GM19351 (cell line): ENCODE results near the gene CYTH2.

Experiments
- ATAC-seq: cut with Tn5 transposase; IDR thresholded peaks from one replicate; pipeline ENCODE4 v1.9.1; 2021; ENCODE audit warnings: mild to moderate bottlenecking, moderate library complexity; ENCODE audit not compliant: unreplicated experiment

The CYTH2 gene

DNA sequence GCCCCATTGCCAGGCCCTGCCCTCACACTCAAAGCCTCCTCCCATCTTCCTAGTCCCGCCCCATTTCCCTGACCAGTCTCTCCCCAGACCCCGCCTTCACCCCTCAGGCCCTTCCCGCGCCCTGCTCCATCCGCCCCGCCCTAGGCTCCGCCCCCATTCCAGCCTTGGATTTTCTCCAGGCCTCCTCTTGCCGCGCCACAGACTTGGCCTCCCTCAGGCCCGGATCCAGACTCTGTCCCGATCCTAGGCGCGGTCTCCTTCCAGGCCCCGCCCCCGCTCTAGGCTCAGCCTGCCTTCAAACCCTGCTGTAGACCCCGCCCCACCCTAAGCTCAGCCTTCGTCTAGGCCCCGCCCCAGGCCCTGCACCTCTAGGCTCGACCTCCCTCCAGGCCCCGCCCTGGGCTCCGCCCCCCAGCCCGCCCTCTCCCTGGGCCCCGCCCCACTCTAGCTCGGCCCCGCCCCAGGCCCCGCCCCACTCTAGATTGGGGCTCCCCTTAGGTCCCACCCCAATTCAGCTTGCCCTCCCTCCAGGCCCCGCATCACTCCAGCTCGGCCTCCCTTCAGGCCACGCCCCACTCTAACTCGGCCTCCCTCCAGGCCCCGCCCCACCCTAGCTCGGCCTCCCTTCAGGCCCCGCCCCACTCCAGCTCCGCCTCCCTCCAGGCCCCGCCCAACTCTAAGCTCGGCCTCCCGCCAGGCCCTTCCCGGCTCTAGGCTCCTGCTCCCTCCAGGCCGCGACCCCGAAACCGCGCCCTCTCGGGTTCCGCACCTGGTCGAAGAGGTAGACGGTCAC, 24.0 kb downstream of the CYTH2 start:
- peak; percentile 71 for ATAC-seq

DNA sequence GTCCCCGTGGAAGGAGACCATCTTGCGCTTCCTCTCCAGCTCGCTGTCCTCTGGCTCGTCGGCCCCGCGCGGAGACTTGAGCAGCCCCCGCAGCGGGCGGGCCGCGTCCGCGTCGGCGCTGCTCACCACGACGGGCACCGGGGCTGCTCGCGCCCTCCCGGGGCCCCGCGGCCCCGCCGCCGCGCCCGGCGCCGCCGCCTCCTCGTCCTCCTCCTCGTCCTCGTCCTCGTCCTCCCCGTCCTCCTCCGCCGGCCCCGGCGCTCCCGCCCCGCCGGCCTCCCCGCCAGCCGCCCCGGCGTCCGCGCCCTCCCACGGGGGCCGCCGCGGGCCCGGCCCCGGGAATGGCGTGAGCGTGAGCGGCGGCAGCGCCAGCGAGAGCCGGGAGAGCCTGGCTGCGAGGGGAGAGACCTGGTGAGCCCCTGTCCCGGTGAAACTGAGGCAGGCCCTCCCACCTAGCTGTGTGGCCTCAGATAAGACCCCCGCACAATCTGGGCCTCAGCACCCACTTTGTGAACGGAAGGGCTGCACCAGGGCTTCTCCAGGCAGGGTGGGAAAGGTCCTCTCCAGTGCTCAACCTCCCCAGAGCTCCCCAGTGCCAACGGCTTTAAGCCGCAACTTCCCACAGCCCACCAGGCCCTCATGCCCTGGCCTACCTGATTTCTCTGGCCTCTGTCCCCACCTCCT, 24.7 kb downstream of the CYTH2 start:
- ATAC-seq = no peak

DNA sequence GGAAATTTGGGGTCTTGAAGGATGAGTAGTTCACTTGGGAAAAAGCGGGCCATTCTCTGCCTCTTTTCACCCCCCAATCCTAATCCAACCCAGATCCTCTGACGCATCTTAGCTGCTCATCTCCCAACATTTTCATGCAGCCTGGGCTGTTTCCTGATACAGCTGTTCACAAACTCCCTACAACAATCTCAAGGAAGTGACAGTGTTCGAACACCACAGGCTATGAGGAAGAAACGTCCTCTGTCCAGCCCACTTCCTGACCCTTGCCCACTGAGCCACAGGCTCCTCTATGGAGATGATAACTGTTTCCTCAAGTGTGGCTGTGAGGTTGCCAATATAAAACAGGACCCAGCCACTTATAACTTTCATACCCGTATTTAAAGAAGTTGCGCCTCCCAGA, 26.2 kb downstream of the CYTH2 start:
- no peak for ATAC-seq

DNA sequence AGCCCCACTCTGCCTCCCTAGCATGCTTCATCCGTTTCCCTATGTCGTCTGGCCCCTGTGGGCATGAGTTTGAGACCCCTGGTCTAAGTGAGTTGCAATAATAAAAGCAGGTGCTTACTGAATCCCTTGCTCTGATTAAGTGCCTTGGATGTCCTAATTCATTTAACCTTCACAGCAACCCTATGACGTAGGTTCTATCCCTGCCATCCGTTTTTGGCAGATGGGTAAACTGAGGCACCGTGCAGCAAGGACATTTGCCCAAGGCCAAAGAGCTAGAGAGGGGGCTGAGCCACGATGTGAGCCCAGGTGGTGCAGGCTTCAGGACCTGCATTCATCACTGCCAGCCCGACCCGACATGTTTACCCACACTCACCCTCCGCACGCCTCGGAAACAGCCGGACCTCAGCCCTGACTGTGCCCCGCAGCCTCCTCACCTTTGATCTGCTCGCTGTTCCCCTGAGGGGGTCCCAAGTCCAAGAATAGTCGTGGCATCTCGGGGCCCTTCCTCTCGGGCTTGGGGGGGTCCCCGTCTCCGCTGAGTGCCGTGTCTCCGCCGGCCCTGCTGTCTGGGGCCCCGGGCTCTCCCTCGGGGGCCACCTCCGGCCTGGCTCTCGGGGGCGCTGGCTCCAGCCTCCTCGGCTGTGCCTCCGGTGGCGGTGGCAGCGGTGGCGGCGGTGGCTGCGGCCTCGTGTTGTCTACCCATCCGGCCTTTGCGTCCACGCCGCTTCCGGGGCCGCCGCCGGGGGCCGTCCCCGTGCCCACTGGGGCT, 28.0 kb downstream of the CYTH2 start:
- no peak for ATAC-seq

DNA sequence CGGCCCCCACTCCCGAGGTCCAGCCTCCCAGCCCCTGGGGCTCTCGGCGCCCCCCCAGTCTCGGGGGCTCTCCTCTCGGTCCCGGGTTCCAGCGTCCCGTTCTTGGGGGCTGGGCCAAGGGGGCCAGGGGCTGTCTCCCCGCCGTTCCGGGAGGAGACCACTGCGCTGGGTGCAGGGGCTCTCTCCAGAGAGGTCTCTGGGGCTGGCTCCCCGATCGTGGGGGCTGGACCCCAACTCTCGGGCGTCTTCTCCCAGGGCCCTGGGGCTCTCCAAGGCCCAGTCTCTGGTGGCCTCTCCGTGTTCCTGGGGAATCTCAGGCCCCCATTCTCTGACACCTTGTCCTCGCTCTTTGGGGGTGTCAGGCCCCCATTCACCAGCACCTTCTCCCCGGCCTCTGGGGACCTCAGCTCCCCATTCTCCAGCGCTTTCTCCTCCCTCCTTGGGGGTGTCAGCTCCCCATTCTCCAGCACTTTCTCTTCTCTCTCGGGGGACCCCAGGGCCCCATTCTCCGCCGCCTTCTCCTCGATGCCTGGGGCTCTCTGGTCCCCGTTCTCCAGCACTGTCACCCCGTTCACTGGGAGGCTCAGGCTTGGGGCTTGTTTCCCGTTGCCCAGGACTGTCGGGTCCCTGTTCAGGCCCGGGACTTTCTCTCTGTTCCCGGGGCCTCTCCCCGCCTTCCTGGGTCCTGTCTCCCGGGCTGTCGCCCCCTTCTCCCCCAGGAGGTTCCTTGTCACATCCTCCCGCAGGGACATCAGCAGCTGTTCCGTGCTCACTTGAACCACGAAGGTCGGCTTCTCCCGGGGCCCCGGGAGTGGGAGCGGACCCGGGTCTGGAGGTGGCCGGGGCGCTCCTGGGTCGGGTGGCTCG, 28.8 kb downstream of the CYTH2 start:
- ATAC-seq = no peak

DNA sequence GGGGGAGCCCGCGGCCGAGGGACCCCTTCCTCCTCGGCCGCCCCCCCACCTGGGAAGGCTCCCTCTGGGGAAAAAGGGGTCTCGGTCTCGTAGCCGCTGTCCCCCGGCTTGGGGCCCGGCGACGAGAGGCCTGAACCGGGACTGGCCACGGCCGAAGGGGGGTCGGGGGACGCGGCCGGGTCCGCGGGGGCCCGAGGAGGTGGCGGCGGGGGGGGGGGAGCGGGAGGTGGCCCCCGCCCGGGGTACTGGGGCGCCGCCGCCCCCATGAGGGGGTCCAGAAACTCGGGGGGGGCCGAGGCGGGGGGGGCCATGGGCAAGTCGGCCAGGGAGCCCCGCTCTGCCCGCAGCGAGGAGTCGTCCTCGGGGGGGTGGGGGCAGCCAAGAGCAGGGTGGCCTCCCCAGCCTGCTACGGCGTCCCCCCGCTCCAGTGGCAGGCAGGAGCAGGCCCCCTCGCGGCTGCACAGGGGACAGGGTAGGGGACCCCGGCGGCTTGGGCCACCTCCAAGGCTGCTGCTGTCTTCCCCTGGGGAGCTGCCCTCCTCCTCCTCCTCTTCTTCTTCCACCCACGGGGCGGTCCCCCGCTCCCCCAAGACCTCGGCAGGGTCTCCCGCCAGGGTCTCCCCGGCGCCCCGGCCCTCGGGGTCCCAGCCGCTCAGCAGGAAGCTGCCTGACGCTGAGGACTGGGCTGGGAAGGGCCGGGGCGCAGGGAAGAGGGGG, 29.6 kb downstream of the CYTH2 start:
- ATAC-seq = no peak

DNA sequence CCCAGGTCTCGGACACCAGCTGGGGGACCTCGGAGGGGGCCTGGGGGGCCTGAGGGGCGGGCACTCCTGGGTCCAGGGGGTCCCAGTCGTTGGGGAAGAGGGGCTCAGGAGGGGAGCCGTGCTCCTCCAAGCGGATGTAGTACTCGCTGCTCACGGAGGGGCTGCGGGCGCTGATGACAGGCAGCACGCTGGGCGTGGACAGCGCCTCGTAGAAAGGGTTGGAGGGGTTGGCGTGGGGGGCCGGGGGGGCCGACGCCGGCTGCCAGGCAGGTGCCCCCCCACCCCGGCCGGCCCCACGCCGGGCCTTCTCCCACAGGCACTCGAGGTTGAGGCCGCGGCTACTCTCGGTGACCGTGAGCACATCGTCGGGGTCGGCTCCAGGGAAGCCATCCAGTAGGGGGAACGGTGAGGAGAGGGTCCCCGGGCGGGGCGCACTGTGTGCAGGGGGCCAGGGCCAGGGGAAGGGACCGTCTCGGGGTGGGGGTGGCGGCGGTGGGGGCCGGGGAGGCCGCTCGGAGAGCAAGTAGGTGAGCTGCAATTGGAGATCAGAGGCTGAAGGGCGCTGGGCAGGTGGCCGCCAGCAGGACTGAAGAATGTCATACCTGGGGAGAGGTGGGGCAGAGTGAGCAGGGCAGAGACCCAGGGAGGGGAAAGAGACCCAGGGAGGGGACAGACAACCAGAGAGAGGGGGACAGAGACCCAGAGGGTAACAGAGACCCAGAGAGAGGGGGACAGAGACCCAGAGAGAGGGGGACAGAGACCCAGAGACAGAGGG, 30.3 kb downstream of the CYTH2 start:
- ATAC-seq = no peak

DNA sequence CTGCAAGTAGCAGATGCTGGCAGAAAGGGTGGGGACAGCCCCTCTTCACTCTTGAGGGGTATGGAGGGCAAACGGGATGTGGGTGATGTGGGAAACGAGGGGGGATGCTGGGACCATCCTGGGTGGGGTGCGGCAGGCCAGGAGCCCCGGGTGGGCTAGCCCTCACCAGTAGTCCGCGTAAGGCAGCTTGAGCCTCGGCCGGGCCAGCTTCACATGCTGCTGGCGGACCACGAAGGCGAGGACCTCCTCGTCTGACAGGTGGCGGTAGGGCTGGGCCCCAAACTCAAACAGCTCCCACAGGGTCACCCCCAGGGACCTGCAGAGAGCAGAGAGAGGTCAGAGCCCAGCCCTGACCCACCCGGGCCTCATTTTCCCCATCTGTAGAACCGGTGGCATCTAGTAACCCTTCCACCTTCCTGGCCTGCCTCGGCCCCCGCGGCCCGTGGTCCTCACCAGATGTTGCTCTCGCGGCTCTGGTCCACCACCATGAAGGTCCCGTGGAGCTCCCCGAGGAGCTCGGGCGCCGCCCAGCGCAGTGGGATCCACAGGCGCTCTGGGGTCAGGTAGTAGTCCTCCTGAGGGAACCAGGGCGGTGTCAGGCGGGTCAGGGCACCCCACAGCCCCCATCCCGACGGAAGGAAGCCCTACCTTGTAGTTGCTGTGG, 31.8 kb downstream of the CYTH2 start:
- no peak for ATAC-seq

DNA sequence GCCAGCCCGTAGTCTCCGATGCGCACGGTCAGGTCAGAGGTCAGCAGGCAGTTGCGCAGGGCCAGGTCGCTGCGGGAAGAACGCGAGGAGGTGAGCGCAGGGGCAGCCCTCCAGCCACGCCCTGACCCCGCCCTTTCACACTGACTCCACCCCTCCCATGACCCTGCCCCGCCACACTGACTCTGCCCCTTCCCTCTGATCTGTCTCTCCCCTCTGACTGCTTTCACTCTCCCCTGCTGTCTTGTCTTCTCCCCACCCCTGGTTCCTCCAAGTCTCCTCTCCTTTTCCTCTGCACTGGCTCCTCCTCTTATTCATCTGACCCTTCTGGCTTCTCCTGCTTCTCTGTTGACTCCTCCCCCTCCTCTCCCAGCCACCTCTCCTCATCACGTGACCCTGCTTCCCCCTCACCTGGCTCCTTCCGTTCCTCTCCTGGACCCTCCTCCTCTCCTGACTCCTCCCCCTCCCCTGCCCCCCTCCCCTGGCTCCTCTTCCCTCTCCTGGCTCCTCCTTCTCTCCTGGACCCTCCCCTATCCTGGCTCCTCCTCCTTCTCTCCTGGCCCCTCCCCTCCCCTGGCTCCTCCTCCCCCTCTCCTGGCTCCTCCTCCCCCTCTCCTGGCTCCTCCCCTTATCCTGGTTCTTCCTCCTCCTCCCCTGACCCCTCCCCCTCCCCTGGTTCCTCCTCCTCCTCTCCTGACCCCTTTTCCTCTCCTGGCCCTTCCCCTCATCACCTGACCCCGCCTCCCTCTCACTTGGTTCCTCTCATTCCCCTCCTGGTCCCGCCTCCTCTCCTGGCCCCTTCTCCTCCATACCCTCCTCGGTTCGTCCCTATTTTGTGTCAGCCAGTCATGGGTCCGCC, 32.6 kb downstream of the CYTH2 start:
- no peak for ATAC-seq

DNA sequence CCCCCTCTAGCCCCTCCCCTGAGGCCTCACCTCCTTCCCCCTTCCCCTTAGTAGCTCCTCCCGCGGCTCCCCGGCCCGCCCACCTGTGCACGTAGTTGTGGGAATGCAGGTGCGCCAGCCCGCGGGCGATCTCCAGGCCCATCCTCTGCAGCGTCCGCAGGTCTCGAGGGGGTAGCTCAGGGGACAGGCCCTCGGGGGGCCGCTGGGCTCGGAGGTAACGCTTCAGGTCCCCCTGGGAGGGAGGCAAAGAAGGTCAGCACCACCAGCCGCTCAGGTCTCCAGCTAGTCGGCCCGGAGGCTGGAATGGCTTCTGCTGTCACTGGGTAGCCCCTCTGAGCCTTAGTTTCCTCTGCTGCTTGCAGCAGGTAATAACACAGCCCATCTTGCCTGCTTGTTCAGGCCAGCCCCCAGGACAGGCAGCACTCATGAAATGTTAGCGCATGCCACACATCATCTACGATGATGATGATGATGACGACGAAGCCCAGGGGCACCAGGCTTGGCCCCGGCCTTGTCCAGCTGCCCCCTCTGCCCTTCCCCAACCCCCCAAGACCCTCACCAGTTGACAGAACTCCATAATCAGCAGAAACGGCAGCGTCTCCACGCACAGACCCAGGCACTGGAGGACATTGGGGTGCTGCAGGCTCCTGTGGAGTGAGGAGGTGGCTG, 33.3 kb downstream of the CYTH2 start:
- ATAC-seq = no peak

DNA sequence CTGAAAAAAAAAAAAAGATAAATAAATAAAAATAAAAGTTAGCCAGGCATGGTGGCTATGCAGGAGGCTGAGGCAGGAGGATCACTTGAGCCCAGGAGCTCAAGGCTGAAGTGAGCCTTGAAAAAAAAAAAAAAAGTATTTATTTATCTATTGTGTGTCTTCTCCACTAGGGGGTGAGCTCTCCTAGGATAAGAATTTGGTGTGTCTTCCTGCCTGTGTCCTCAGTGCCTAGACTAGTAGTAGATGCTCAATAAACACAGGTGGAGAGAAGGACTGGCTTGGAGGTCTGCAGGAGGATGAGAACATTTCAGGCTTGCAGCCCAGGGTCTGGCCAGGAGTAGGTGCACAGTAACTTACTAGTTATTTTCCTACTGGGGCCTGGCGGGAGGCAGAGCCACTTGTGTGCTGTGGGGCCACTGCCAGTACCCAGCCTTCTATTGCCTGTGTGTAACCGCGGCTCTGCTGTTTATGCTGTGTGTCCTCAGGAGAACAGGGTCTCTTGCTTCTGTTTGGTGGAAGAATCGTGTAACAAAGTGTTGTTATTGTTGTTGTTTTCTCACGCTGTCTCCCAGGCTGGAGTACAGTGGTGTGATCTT, 37.1 kb downstream of the CYTH2 start:
- no peak for ATAC-seq

DNA sequence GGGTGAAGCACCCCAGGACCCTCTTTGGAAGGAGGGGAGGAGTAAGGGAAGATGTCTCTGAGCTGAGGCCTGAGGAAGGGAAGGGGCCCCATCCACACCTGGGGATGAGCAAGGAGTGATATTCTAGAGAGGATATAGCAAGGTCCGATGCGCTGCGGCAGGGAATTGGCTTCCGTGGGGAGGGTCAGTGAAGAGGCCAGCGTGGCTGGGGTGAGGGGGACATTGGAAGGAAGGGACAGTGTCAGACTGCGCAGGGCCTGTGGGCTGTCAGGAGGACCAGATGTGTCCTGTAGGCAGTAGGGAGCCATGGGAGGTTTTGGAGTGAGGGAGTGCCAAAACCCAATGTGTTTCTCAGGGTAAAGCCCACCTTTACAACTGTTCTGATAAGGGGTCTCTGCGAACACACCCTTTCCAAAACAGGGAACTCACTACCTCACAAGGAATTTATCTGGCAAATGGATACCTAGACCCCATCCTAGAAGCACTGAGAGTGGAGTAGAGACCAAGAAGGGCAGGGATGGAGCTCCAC, 38.8 kb downstream of the CYTH2 start:
- ATAC-seq = no peak

DNA sequence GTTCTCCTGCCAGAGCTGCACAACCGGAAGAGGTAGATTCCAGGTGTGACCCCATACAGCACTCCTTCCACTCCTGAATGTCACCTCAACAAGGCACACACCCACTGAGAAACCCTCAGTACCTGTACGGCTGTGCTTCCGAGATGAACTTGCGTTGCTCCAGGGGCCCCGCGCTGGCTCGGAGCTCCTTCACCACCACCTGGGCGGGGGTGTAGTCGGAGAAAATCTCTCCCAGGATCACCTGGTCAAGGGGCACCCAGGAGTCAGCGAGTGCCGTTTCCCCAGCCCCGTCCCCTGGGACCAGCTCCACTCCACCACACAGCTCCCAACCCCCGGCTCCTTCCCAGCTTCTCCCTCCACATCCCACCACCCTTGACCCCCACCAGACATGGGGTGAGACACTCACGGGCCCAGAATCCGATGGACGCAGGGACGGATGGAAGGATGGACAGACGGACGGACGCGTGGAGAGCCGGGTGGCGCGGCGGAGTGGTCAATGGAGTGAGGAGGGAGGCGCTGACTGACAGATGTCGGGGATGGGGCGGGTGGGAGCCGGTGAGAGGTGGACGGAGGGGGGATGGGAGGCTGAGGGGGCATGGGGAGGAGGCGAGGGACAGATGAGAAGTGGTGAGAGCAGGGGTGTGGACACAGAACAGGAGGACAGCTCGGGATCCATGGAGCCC, 39.7 kb downstream of the CYTH2 start:
- no peak for ATAC-seq

DNA sequence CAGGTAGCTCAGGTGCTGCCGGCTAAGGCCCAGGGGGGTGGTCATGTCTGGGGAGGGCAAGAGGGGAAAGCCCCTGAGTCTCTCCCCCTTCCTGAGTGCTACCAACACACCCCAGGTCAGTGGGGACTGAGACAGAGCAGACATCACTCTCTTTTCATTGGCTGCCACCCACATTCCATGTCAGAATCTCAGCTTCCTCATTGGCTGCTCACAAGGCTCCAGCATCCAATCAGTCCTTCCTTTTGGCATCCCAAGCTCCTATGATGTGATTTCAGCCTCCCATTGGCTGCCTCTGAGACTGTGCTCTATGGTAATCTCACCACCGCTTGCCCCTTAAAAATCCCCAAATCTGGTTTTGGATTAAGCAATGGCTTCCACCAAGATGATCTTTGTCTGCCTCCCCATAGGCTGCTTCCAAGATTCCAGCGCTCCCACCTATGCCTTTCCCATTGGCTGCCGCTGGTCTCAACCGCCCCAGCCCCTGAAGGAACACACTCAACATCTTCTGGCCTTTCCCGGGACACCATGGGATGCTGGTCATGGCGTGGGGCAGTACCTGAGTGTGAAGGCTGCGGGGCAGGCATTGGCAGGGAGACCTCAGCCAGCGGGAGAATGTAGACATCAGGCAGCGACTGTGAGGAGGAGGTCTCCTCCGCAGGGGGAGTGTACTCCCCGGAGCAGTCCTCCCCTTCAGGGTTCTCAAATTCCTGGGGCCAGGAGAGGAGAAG, 40.5 kb downstream of the CYTH2 start:
- no peak for ATAC-seq

DNA sequence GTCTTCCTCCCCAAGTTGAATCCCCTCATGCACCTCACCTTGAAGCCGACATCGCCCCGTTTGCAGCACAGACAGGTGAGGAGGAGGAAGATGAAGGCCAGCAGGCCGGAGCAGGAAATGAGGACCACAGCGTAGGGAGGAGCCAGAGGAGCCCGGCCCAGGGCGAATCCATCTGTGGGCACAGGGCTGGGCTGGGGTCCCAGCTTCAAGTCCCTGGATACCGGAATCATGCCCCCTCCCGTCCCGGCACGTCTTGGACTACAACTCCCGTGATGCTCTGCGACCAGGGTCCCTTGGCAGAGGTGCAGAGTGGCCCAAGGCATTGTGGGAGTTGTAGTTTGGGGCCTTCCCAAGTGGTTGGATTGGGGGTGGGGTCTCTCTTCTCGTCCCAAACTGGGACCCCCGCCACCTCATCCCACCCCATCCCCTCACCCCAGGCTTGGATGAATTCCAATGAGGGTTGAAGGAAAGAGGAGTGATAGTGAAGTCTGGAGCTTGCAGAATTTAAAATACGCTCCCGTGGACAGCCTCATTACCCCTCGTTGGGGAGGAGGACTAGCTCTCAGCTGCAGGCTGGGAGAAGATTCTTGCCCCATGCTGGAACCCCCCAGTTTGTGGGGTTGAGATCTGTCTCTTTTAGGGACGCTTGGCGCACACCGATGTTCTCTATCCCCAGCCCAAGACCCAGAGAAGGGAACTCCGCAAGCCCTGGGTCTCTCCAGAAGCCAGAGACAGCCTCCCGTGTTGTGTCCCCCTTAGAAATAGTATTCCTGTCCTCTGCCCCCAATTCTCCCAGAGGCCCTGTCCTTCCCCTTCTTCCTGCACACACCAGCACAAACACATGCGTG, 41.5 kb downstream of the CYTH2 start:
- no peak for ATAC-seq
